A673 (cell line): ENCODE data around the gene GRID1. TPM values are rescaled to one million over a fixed set of nuclear protein-coding genes. Genes with fewer than 3 reads are reported as not detected.

Experiments used
- BruUV-seq: library from RNA; stranded (reverse); fragments of 400-500 nt; replicated peaks from 2 replicates; lab custom pipeline; 2021; lab: Mats Ljungman, UMichigan
- CTCF ChIA-PET: fragments of 300-600 bp; sonication (Branson Sonifier 250); formaldehyde crosslinking; loops from one replicate; lab custom pipeline; 2022; ENCODE audit warnings: antibody characterized with exemption; lab: Charles Lee
- POLR2A ChIA-PET: fragments of 300-600 bp; sonication (Branson Sonifier 250); formaldehyde crosslinking; loops from one replicate; lab custom pipeline; 2022; ENCODE audit warnings: antibody characterized with exemption; ENCODE audit not compliant: low non-redundant PET; lab: Charles Lee
- DNase-seq: peaks from one replicate; pipeline ENCODE4 v3.0.0-alpha.2; 2015; ENCODE audit warnings: low spot score
- H3K27ac ChIP-seq: fragments of 200-600 bp; sonication (generic); 2 replicates; pipeline ENCODE4 v1.5.1; 2016; ENCODE audit warnings: mixed run types, low read depth, mild to moderate bottlenecking, mixed read lengths, antibody characterized with exemption, low read length; ENCODE audit not compliant: poor library complexity, severe bottlenecking
- H3K27me3 ChIP-seq: fragments of 200-600 bp; sonication (generic); replicated peaks from 2 replicates; pipeline ENCODE4 v1.6.1; 2017; ENCODE audit warnings: mixed run types, low read depth, mild to moderate bottlenecking, mixed read lengths, antibody characterized with exemption, low read length; ENCODE audit not compliant: insufficient read depth, poor library complexity
- H3K36me3 ChIP-seq: fragments of 200-600 bp; sonication (generic); 2 replicates; pipeline ENCODE4 v1.6.1; 2016; ENCODE audit warnings: mixed run types, mild to moderate bottlenecking, mixed read lengths, antibody characterized with exemption, low read length; ENCODE audit not compliant: insufficient read depth, poor library complexity, severe bottlenecking
- H3K4me1 ChIP-seq: fragments of 200-600 bp; sonication (generic); 2 replicates; pipeline ENCODE4 v1.6.1; 2017; ENCODE audit warnings: mixed run types, mild to moderate bottlenecking, mixed read lengths, antibody characterized with exemption, low read length; ENCODE audit not compliant: insufficient read depth, poor library complexity, severe bottlenecking
- H3K4me3 ChIP-seq: fragments of 200-600 bp; sonication (generic); 2 replicates; pipeline ENCODE4 v1.5.1; 2016; ENCODE audit warnings: low read depth, mixed run types, mild to moderate bottlenecking, mixed read lengths, low read length; ENCODE audit not compliant: poor library complexity, severe bottlenecking
- H3K9me3 ChIP-seq: fragments of 200-600 bp; sonication (generic); 2 replicates; pipeline ENCODE4 v1.6.1; 2016; ENCODE audit warnings: mixed run types, low read depth, mild to moderate bottlenecking, mixed read lengths, antibody characterized with exemption, low read length; ENCODE audit not compliant: poor library complexity, severe bottlenecking
- CTCF ChIP-seq: fragments of 300-800, 200-600 bp; sonication (generic); conservative IDR thresholded peaks from 2 replicates; pipeline ENCODE4 v1.5.1; 2017; ENCODE audit warnings: low read depth, mild to moderate bottlenecking, antibody characterized with exemption, low read length, moderate library complexity, mixed read lengths
- EZH2 ChIP-seq: fragments of 200-600 bp; sonication (generic); IDR thresholded peaks from 2 replicates; pipeline ENCODE4 v1.6.1; 2017; ENCODE audit warnings: borderline replicate concordance, low read depth, mild to moderate bottlenecking, mixed read lengths, antibody characterized with exemption, low read length; ENCODE audit not compliant: poor library complexity, severe bottlenecking
- intact Hi-C: fragments of 100-400 bp; cut with micrococcal nuclease; formaldehyde crosslinking; loops from one replicate; pipeline ENCODE4 v1.10.0; 2022; ENCODE audit not compliant: unreplicated experiment
- total RNA-seq: library from RNA; stranded (reverse); gene quantifications from 2 replicates; pipeline ENCODE4 v1.2.3, GENCODE V29; 2021

Gene GRID1
- total RNA-seq, 1 experiment from 2014 or later: not detected

DNA sequence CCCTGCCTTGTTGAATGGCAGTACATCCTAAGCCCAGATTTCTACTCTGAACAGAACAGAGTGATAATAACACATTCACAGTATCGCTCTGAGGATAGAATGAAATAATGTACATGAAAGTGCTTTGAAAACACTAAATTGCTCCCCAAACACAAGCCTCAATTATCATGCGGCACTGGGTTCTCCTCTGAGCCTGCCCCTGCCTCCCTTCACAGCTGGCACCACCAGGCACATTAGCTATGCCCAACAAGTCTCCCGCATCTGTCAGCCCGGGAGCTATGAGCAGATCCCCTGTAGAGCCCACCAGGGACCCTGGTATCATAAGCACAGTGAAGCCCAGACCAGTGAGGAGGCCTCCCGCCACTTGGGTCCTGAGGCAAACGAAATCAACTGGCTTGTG is 405.5 kb downstream of the GRID1 start:
- CTCF ChIA-PET: no interaction called here
- intact Hi-C loops: no loop called here
- BruUV-seq: no TSS peak

GRCh38 chr10:85959239-85959638 is 407.4 kb downstream of the GRID1 start:
- POLR2A ChIA-PET: no interaction called here
- no peak overlapping the region for H3K4me3 ChIP-seq

More for the DNA sequence above, 405.5 kb downstream of the GRID1 start:
- H3K4me3 ChIP-seq: no peak overlapping the region
- no peaks in the 10 kb centered on the region for H3K36me3 ChIP-seq
- no peaks in the 10 kb centered on the region for H3K9me3 ChIP-seq
- no peak overlapping the region for H3K27ac ChIP-seq
- H3K27me3 ChIP-seq: peaks cover 10% of the 10 kb centered on the region
- POLR2A ChIA-PET: no interaction called here
- no peak for DNase-seq
- H3K4me1 ChIP-seq: no peaks in the 10 kb centered on the region
- TF ChIP-seq CTCF: no peak
- no peak for TF ChIP-seq EZH2

DNA sequence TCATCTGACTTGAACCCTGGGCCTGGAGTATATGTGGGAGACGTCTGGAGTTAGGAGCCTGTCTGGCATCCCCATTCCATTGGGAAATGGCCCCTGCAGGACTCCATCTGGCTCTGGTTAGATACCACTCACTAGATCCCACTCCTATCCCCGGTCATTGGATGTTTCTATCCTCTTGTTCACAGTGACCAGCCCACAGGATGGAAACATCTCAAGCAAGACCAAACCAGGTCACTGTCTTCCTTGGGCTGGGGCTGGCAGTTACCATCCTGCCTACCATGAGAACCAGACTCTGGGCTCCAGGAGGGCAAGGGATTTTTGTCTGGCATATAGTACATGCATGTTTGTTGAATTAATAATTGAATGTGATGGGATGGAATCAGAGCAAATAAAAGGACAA is 415.7 kb downstream of the GRID1 start:
- H3K27ac ChIP-seq: no peak overlapping the region
- H3K4me1 ChIP-seq: no peaks in the 10 kb centered on the region
- intact Hi-C loops: no loop called here
- ChIA-PET CTCF (no interaction called here), POLR2A (no interaction called here)
- H3K4me3 ChIP-seq: no peak overlapping the region
- TF ChIP-seq CTCF: no peak
- TF ChIP-seq EZH2: no peak
- BruUV-seq: no TSS peak
- H3K36me3 ChIP-seq: no peaks in the 10 kb centered on the region
- DNase-seq: no peak
- H3K9me3 ChIP-seq: no peaks in the 10 kb centered on the region
- no peaks in the 10 kb centered on the region for H3K27me3 ChIP-seq

More at GRCh38 chr10:85959239-85959638, 407.4 kb downstream of the GRID1 start:
- no peak overlapping the region for H3K27ac ChIP-seq
- TF ChIP-seq EZH2 (no peak), CTCF (no peak)
- no peaks in the 10 kb centered on the region for H3K9me3 ChIP-seq
- CTCF ChIA-PET: no interaction called here
- no TSS peak for BruUV-seq
- no peaks in the 10 kb centered on the region for H3K4me1 ChIP-seq
- H3K27me3 ChIP-seq: peaks cover 10% of the 10 kb centered on the region
- no peak for DNase-seq
- intact Hi-C loops: no loop called here
- no peaks in the 10 kb centered on the region for H3K36me3 ChIP-seq
